Measurements from ENCODE around the gene MUC6. TPM values are rescaled to one million over a fixed set of nuclear protein-coding genes. Genes with fewer than 3 reads are reported as not detected.

MUC6 gene
- total and polyA plus RNA-seq, 9 donors = 0.09 to 0.61 (median 0.28) TPM; not detected in 1

DNA sequence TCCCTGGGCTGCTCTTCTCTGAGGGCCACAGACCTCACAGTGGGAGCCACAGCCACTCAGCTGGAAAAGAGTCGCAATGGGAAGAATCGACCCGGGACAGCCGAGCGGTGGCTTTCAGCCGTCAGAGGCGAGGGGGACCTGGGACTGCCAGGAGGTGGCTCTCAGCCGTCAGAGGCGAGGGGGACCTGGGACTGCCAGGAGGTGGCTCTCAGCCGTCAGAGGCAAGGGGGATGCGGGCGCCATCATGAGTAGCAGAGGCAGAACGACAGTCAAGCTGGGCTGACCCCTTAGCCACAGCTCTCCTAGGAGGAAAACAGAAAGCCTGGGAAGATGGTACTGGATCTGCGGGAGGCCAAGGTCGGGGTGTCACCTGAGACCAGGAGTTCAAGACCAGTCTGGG lies 23.2 kb upstream of the MUC6 start:
- no peak overlapping the region for H3K4me3 ChIP-seq (ENCODE audit: low read length)
- peaks cover 1% of the 10 kb centered on the region for H3K4me1 ChIP-seq (ENCODE audit: control insufficient read depth, insufficient read depth, low read length)
- H3K36me3 ChIP-seq (ENCODE audit: control insufficient read depth, insufficient read depth, low read length) = no peaks in the 10 kb centered on the region
- no peak for DNase-seq
- peaks cover 12% of the 10 kb centered on the region for H3K27me3 ChIP-seq (ENCODE audit: control insufficient read depth, insufficient read depth, low read length)
- no peak overlapping the region for H3K27ac ChIP-seq (ENCODE audit: low read length)
- 54% methylated on average over 15 of the region's 15 CpGs for WGBS (ENCODE audit: insufficient coverage)
- peaks cover 7% of the 10 kb centered on the region for H3K9me3 ChIP-seq (replicated peaks; ENCODE audit: control insufficient read depth, low read depth, low read length)

DNA sequence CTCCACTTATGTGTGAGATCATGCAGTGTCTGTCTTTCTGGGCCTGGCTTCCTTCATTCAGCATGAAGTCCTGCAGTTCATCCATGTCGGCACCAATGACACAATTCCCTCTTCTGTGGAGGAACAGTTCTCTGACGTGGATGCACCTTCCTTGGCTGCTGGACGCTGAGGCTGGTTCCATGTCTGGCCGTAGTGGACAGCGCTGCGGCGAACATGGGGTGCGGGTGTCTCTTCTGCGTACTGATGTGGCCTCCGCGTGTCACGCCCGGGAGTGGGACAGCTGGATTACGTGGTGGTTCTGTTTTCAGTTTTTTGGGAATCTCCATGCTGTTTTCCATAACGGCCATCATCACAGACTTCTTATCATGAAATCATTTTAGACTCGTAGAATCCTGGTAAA lies 21.3 kb upstream of the MUC6 start:
- H3K4me1 ChIP-seq (ENCODE audit: control insufficient read depth, insufficient read depth, low read length) = peaks cover 18% of the 10 kb centered on the region
- no peak overlapping the region for H3K4me3 ChIP-seq (ENCODE audit: low read length)
- DNase-seq = no peak
- H3K27me3 ChIP-seq (ENCODE audit: control insufficient read depth, insufficient read depth, low read length) = peaks cover 15% of the 10 kb centered on the region
- no peaks in the 10 kb centered on the region for H3K36me3 ChIP-seq (ENCODE audit: control insufficient read depth, insufficient read depth, low read length)
- H3K27ac ChIP-seq (ENCODE audit: low read length) = no peak overlapping the region
- WGBS (ENCODE audit: insufficient coverage) = 89% methylated on average over 10 of the region's 16 CpGs
- peaks cover 7% of the 10 kb centered on the region for H3K9me3 ChIP-seq (replicated peaks; ENCODE audit: control insufficient read depth, low read depth, low read length)

DNA sequence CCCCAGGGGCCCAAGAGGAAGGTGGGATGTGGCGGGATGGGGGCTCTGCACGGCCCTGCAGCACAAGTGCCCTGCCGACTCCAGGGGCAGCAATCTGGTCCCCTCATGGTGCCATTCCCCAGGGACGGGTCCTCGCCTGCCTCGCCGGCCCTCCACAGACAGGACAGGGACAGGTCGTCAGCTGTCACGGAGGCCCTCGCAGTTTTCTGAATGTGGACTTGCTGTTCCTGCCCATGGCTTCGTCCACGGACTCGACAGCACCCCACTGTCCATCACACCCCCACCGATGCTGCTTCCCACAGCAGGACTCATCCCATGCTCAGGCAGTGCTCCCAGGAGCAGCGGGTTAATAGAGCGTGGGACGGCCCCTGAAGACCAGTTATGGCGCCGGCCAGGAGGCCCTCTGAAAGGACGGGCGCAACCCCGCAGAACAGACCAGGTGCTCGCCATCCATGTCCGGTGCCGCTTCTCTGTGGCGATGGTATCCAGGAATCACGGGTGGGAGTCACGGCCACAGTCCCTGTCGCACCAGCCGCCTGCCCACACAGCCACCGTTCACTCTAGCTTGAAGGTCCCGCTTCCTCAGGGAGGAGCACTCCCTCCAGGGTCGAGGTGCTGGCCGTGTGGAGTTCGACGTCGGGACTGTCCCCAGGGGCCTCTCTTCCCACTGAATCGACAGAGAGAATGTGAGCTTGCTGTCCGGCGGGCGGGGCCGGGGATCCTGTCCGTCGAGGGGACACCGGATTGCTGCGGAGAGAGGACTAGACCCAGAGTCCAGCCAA lies 19.7 kb upstream of the MUC6 start:
- H3K27me3 ChIP-seq (ENCODE audit: control insufficient read depth, insufficient read depth, low read length) = peaks cover 10% of the 10 kb centered on the region

DNA sequence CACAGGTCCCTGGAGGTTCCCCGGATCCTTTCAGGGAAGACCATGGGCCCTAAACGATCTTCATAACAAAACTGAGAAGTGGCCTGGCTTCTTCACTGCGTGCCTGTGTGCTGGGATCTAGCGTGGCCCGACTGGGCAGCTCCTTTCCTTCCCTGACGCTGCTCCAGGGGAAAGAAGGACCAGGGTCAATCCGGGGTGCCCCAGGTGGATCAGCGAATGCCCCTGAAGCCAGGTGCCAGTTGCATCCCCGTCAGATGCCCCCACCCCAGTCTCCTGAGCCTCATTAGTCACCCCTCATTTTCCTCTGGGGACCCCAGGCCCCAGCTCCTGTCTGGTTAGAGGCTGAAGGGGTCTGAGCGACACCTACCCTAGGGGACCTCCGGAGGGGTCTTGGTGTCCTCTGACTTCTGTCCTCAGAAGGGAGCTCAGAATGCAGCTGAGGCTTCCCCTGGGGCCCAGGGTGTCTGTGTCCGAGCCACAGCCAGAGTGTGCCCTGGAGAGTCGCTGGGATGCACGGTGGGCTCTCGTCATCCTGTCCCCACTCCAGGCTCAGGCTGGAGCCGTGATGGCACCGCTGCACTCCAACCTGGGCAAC lies 18.7 kb upstream of the MUC6 start:
- H3K9me3 ChIP-seq (replicated peaks; ENCODE audit: control insufficient read depth, low read depth, low read length) = no peaks in the 10 kb centered on the region
- H3K36me3 ChIP-seq (ENCODE audit: control insufficient read depth, insufficient read depth, low read length) = no peaks in the 10 kb centered on the region
- WGBS (ENCODE audit: insufficient coverage) = 79% methylated on average over 11 of the region's 17 CpGs
- no peak overlapping the region for H3K4me3 ChIP-seq (ENCODE audit: low read length)
- no peak overlapping the region for H3K27ac ChIP-seq (ENCODE audit: low read length)
- no peak for DNase-seq
- peaks cover 8% of the 10 kb centered on the region for H3K27me3 ChIP-seq (ENCODE audit: control insufficient read depth, insufficient read depth, low read length)
- peaks cover 25% of the 10 kb centered on the region for H3K4me1 ChIP-seq (ENCODE audit: control insufficient read depth, insufficient read depth, low read length)

More for the DNA sequence above, 19.7 kb upstream of the MUC6 start:
- DNase-seq = no peak
- no peak overlapping the region for H3K27ac ChIP-seq (ENCODE audit: low read length)
- no peaks in the 10 kb centered on the region for H3K36me3 ChIP-seq (ENCODE audit: control insufficient read depth, insufficient read depth, low read length)
- no peak overlapping the region for H3K4me3 ChIP-seq (ENCODE audit: low read length)
- peaks cover 18% of the 10 kb centered on the region for H3K4me1 ChIP-seq (ENCODE audit: control insufficient read depth, insufficient read depth, low read length)
- WGBS (ENCODE audit: insufficient coverage) = 75% methylated on average over 36 of the region's 46 CpGs
- H3K9me3 ChIP-seq (replicated peaks; ENCODE audit: control insufficient read depth, low read depth, low read length) = no peaks in the 10 kb centered on the region

DNA sequence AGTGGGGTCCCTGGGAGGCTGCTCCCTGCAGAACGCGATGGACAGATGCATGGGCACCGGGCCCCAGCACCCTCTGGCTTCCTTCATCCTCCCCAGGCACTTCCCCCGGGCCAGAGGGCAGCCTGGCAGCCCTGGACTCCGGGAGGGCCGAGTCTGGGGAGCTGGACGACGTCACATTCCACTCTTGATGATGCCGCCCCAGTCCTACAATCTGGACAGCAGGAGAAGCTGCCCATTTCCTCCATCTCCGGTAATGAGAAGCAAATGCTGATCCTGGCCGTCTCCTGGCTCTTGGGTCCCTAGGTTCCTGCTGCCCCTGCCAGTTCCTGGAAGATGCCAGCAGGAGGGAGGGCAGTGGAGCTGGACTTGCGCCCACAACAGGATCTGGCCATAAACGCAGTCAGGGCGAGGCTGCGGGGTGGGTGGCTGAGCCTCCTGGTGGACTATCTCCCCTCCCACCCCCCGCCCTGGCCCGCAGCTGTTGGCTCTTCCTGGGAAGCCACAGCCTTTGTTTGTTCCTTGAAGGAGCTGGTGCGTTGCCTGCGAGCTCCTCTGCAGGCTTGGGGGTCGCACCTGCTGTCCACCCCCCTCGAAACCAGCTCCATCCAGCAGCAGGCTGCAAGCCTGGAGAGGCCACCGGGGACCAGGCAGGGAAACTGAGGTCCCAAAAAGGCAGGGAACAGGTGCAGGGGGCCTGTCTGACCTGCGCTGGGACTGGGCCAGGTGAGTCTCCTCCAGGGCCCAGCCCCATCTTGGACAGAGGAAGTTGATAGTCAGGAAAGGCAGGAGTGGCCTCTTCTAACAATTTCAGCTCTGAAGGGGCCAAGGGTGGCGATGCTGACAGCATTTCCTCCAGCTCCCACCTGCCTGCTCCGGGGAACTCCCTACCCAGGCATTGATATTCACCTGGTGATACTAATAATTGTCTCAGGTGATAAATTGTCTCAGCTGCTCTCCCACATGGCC lies 17.9 kb upstream of the MUC6 start:
- Histone ChIP-seq H3K36me3 (ENCODE audit: control insufficient read depth, insufficient read depth, low read length) (no peaks in the 10 kb centered on the region), H3K4me1 (ENCODE audit: control insufficient read depth, insufficient read depth, low read length) (peaks cover 28% of the 10 kb centered on the region), H3K27ac (ENCODE audit: low read length) (no peak overlapping the region), H3K4me3 (ENCODE audit: low read length) (no peak overlapping the region), H3K27me3 (ENCODE audit: control insufficient read depth, insufficient read depth, low read length) (peaks cover 8% of the 10 kb centered on the region), H3K9me3 (replicated peaks; ENCODE audit: control insufficient read depth, low read depth, low read length) (no peaks in the 10 kb centered on the region)
- WGBS (ENCODE audit: insufficient coverage) = 29% methylated on average over 21 of the region's 25 CpGs
- DNase-seq = peak; percentile 33

DNA sequence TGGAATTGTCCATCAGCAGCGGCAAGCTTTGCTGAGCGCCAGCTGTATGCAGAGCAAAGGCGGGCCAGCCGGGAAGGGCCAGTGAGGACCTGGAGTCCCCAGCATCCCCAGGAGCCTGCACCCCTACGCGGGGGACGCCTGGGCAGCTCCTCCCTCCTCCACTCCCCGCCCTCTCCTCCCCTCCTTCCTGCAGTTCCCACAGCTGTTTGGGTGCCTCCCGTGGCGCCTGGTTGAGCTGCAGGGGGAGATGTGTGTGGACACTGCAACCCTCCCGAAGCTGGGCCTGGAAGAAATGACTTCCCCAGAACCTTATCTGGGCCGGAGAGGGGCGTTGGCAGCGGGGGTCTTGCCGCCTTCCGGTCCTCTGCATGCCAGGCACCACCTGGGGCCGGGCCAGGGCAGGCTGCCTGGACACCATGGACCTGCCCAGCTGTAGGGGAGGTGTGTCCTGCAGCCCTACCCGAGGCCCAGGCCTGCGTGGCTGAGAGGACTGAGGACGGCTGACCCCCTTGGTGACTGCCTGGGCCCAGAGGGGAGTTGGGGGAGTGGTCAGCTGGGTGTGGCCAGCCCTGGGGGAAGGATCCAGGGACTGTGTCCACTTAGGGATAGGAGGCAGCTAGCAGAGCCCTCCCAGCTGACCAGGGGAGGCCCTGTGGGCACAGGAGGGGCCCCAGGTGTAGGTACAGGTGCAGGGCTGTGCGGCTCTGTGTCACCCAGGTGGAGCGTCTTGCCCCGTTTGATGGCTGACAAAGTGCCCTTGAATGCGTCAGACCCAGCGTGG lies 16.8 kb upstream of the MUC6 start:
- Histone ChIP-seq H3K4me3 (ENCODE audit: low read length) (no peak overlapping the region), H3K36me3 (ENCODE audit: control insufficient read depth, insufficient read depth, low read length) (no peaks in the 10 kb centered on the region), H3K27ac (ENCODE audit: low read length) (no peak overlapping the region), H3K9me3 (replicated peaks; ENCODE audit: control insufficient read depth, low read depth, low read length) (no peaks in the 10 kb centered on the region), H3K4me1 (ENCODE audit: control insufficient read depth, insufficient read depth, low read length) (peaks cover 33% of the 10 kb centered on the region), H3K27me3 (ENCODE audit: control insufficient read depth, insufficient read depth, low read length) (peaks cover 6% of the 10 kb centered on the region)
- no peak for DNase-seq
- 63% methylated on average over 15 of the region's 25 CpGs for WGBS (ENCODE audit: insufficient coverage)

DNA sequence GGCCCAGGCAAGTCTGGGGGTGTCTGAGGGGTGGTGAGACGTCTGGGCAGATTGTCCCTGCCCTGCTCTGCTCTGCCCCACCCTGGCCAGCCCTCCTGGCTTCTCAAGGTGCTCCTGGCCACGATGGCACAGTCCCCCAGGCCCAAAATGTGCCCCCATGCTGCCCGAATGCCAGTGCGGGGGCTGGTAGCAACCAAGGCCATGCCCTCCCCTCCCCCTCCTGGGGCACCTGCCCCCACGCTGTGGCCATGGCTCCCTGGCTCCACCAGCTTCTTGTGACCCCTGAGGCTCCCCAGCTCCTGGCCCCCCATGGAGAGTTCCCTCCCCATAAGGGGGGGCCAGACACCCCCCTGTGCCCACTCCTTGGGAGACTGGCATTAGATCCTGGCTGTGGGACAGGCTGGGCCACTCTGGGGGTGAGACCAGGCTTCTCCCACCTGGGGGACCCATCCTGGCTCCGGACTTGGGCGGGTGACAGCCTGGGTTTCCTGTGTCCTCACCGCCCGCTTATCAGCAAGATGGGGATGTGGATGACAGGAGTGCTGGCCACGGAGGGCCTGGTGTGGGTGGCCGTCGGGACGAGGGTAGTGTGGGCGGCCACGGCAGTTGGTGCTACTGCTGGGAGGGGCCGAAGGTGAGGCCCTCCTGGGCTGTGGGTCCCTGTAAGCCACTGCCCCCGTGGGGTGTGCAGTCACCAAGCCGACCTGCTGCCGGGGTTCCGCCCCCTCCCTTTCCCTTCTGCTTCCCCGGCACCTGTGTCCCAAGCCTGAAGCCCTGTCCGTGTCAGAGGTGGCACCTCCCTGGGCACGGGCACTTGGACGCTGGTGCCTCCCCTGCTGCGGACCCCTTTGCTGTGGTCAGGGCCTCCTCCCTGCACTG lies 15.9 kb upstream of the MUC6 start:
- no peaks in the 10 kb centered on the region for H3K36me3 ChIP-seq (ENCODE audit: control insufficient read depth, insufficient read depth, low read length)
- peaks cover 8% of the 10 kb centered on the region for H3K27me3 ChIP-seq (ENCODE audit: control insufficient read depth, insufficient read depth, low read length)
- H3K4me3 ChIP-seq (ENCODE audit: low read length) = no peak overlapping the region
- DNase-seq = no peak
- WGBS (ENCODE audit: insufficient coverage) = 78% methylated on average over 22 of the region's 25 CpGs
- H3K4me1 ChIP-seq (ENCODE audit: control insufficient read depth, insufficient read depth, low read length) = peaks cover 33% of the 10 kb centered on the region
- no peak overlapping the region for H3K27ac ChIP-seq (ENCODE audit: low read length)
- no peaks in the 10 kb centered on the region for H3K9me3 ChIP-seq (replicated peaks; ENCODE audit: control insufficient read depth, low read depth, low read length)

DNA sequence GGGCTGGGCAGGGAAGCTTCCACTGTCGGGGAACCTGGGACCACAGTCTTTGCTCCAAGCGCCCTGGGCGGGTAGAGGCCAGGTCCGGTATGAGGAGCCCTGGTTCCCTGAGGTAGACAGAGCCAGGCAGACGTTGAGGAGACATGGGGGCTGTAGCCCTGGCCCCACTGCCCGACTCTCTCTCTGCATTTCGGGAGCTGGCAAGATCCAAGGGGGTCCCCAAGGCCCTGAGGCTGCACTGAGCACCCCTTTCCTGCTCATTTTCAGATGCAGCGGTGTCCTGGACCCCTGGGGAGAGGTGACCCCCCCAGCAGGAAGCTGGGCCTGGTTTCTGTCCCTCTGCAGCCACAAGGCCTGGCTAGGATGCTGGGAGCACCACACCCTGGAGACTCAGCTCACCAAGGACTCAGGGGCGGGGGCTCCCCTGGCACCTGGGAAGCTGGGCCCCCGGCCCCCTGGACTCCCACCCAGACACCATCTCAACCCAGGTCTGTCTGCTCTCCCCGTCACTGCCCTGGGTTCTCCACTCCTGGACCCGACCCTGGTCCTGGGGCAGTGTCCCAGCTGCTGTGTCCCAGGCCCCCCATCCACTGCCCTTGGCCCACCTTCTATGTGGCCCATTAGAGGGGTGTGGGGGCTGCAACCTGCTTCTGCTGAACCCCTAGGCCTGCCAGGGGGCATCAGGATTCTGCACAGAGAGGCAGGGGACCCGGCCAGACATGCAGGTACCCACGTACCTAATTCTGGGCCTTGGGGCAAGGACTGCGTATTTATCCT lies 15.0 kb upstream of the MUC6 start:
- H3K27me3 ChIP-seq (ENCODE audit: control insufficient read depth, insufficient read depth, low read length) = peaks cover 11% of the 10 kb centered on the region
- 67% methylated on average over 10 of the region's 15 CpGs for WGBS (ENCODE audit: insufficient coverage)

More for the DNA sequence above, 15.0 kb upstream of the MUC6 start:
- no peaks in the 10 kb centered on the region for H3K36me3 ChIP-seq (ENCODE audit: control insufficient read depth, insufficient read depth, low read length)
- no peak overlapping the region for H3K4me3 ChIP-seq (ENCODE audit: low read length)
- H3K4me1 ChIP-seq (ENCODE audit: control insufficient read depth, insufficient read depth, low read length) = peaks cover 33% of the 10 kb centered on the region
- no peak for DNase-seq
- H3K9me3 ChIP-seq (replicated peaks; ENCODE audit: control insufficient read depth, low read depth, low read length) = no peaks in the 10 kb centered on the region
- no peak overlapping the region for H3K27ac ChIP-seq (ENCODE audit: low read length)
